D721Med (cell line): ENCODE results near the gene OSBPL10.

ENCODE experiments used
- DNase-seq: peaks from one replicate; pipeline ENCODE4 v3.0.0; 2011; ENCODE audit warnings: low spot score; ENCODE audit not compliant: insufficient read length
- FAIRE-seq: peaks from 2 replicates; lab custom pipeline; 2011; peaks lifted over from hg19 to GRCh38; lab: Jason Lieb, UNC
- CTCF ChIP-seq: IDR thresholded peaks from 2 replicates; pipeline ENCODE4 v1.5.1; 2012; ENCODE audit warnings: mild to moderate bottlenecking, control low read depth; ENCODE audit not compliant: insufficient read depth; ENCODE audit errors: missing control alignments

Gene OSBPL10

DNA sequence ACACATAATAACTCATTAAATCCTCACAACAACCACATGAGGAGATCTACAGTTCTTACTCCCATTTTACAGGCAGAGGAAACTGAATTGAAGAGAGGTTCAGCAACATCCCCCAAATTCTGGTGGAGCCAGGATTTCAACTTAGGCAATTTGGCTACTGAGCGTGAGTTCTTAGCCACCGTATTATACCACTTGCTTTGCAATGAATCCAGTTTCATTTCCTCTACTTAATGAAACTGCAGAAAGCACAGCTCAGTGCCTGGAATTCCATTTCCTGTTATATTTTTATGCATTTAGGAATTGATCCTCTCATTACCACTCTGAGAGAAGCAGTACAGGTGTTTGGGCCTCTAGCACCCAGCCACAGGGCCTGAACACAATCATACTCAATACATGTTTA is 4.8 kb upstream of the OSBPL10 start:
- FAIRE-seq, result no peak
- DNase-seq, result no peak
- TF ChIP-seq CTCF, result no peak

- TF ChIP-seq CTCF, result no peak
- DNase-seq, result no peak
- no peak for FAIRE-seq
Observed at GRCh38 chr3:31984321-31984720, 3.3 kb upstream of the OSBPL10 start.

DNA sequence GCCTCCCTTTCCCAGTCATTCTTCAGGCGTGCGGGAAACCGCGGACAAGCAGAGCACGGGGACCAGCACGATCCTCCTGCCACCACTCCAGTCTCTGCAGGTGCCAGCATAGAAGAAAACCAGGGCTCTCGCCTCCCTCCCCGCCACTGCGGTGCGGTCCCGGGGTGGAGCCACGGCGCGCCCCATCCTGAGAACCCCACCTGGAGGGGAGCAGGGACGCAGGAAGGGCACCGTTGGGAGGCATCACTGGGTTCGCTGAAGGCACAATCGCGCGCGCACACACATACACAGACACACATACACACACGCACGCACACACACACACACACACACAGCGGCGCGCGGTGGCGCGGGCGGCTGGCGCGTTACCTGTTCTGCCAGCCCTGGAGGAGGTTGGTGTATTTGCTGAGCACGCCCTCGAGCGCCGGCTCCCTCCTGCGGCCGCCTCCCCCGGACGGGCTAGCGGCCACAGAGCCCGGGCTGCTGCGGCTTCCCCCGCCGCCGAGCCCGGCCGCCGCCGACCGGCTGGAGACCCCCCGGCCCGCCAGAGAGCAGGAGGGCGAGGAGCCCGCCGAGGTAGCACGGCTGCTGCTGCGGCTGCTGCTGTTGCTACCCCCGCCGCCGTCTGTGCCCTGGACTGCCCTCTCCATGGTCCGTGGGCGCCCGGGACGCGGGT is 394 bp downstream of the OSBPL10 start:
- TF ChIP-seq CTCF, result no peak
- DNase-seq (no peak), FAIRE-seq (no peak)

- no peak for DNase-seq
- no peak for TF ChIP-seq CTCF
- no peak for FAIRE-seq
Observed at GRCh38 chr3:31979001-31979697, 1.9 kb downstream of the OSBPL10 start.

GRCh38 chr3:31978553-31978952 is 2.5 kb downstream of the OSBPL10 start:
- no peak for DNase-seq
- no peak for TF ChIP-seq CTCF
- no peak for FAIRE-seq

DNA sequence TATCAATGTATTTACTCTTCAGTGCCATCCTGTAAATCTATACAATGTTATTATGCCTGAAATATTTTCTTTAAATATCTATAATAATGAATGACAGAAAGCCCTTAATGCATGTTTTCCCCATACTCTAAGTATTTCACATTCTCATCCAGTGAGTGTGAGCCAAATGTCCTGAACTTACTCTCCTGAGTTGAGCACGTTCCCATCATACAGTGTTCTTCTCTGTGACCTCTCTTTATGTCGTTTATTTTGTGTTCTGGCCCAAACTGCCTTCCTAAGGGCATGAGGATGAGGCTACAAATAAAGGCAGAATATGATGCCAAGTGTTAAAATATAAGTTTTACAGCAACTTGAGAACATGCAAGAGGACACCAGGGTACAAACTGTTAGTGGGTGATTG is 3.3 kb downstream of the OSBPL10 start:
- FAIRE-seq (no peak), DNase-seq (no peak)
- TF ChIP-seq CTCF, result no peak

GRCh38 chr3:31976302-31976701 is 4.8 kb downstream of the OSBPL10 start:
- DNase-seq (no peak), FAIRE-seq (no peak)
- TF ChIP-seq CTCF, result no peak
